ENCODE measurements around the gene ACYP1. TPM values are rescaled to one million over a fixed set of nuclear protein-coding genes. Genes with fewer than 3 reads are reported as not detected.

The ACYP1 gene
- total and polyA plus RNA-seq, 2 of the 13 experiments (the other 11 are each of a cell fraction or from before 2014, with no cell fraction given): 9.7 to 22.4 TPM

DNA sequence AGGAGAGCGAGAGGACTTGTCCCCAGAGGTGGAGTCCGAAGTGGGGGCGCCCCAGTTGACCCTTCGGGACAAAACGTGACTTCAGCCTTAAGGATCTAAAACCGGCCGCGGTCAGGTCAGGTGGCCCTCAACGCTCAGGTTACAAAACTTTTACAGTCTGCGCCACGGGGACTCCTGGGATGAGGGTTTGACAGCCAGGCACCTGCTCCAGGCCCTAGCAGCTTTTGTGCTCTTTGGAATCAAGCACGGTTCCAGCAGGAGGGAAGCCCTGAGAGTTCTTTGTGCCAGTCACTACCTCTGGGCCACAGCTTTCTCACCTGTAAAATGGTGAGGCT is 6.0 kb upstream of the ACYP1 start (continued):
- TF ChIP-seq, protein P1, sequence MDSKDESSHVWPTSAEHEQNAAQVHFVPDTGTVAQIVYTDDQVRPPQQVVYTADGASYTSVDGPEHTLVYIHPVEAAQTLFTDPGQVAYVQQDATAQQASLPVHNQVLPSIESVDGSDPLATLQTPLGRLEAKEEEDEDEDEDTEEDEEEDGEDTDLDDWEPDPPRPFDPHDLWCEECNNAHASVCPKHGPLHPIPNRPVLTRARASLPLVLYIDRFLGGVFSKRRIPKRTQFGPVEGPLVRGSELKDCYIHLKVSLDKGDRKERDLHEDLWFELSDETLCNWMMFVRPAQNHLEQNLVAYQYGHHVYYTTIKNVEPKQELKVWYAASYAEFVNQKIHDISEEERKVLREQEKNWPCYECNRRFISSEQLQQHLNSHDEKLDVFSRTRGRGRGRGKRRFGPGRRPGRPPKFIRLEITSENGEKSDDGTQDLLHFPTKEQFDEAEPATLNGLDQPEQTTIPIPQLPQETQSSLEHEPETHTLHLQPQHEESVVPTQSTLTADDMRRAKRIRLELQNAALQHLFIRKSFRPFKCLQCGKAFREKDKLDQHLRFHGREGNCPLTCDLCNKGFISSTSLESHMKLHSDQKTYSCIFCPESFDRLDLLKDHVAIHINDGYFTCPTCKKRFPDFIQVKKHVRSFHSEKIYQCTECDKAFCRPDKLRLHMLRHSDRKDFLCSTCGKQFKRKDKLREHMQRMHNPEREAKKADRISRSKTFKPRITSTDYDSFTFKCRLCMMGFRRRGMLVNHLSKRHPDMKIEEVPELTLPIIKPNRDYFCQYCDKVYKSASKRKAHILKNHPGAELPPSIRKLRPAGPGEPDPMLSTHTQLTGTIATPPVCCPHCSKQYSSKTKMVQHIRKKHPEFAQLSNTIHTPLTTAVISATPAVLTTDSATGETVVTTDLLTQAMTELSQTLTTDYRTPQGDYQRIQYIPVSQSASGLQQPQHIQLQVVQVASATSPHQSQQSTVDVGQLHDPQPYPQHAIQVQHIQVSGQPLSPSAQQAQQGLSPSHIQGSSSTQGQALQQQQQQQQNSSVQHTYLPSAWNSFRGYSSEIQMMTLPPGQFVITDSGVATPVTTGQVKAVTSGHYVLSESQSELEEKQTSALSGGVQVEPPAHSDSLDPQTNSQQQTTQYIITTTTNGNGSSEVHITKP (CRISPR knock-in tag; IDR thresholded peaks at IDR 0.05; ENCODE audit: low read depth): no peak
- TF ChIP-seq ZNF724P (CRISPR knock-in tag; IDR thresholded peaks at IDR 0.05; ENCODE audit: borderline replicate concordance) (no peak), HOXA7 (CRISPR knock-in tag; IDR thresholded peaks at IDR 0.05) (no peak), SMYD3 (CRISPR knock-in tag; IDR thresholded peaks at IDR 0.05) (0 out of 2 replicates have a peak, but pooled peaks have one; percentile 49), SALL2 (CRISPR knock-in tag; IDR thresholded peaks at IDR 0.05) (no peak), CBFB (CRISPR knock-in tag; IDR thresholded peaks at IDR 0.05) (no peak), ZSCAN9 (CRISPR knock-in tag; IDR thresholded peaks at IDR 0.05; ENCODE audit: borderline replicate concordance) (no peak), ZFX (CRISPR knock-in tag; IDR thresholded peaks at IDR 0.05; ENCODE audit: low read depth) (no peak), ZNF839 (CRISPR knock-in tag; IDR thresholded peaks at IDR 0.05; ENCODE audit: borderline replicate concordance) (no peak), SATB2 (CRISPR knock-in tag; IDR thresholded peaks at IDR 0.05) (no peak), MIER3 (CRISPR knock-in tag; IDR thresholded peaks at IDR 0.05; ENCODE audit: borderline replicate concordance) (no peak), HNRNPH1 (optimal IDR thresholded peaks at IDR 0.05; ENCODE audit: low read depth, low read length) (no peak), ELF1 (CRISPR knock-in tag; IDR thresholded peaks at IDR 0.05) (no peak), GFI1 (CRISPR knock-in tag; IDR thresholded peaks at IDR 0.05; ENCODE audit: borderline replicate concordance) (no peak; the same call in 1 of the 2 replicates), FIP1L1 (IDR thresholded peaks at IDR 0.05; ENCODE audit: borderline replicate concordance, insufficient read depth, low read depth, low read length) (no peak), ZNF383 (CRISPR knock-in tag; IDR thresholded peaks at IDR 0.05; ENCODE audit: borderline replicate concordance) (no peak), RBFOX2 (IDR thresholded peaks at IDR 0.05; ENCODE audit: low read depth, low read length) (no peak), ZNF343 (CRISPR knock-in tag; IDR thresholded peaks at IDR 0.05) (no peak), FOSL1 (CRISPR knock-in tag; IDR thresholded peaks at IDR 0.05; ENCODE audit: borderline replicate concordance) (no peak)
- TF ChIP-seq, protein P2, sequence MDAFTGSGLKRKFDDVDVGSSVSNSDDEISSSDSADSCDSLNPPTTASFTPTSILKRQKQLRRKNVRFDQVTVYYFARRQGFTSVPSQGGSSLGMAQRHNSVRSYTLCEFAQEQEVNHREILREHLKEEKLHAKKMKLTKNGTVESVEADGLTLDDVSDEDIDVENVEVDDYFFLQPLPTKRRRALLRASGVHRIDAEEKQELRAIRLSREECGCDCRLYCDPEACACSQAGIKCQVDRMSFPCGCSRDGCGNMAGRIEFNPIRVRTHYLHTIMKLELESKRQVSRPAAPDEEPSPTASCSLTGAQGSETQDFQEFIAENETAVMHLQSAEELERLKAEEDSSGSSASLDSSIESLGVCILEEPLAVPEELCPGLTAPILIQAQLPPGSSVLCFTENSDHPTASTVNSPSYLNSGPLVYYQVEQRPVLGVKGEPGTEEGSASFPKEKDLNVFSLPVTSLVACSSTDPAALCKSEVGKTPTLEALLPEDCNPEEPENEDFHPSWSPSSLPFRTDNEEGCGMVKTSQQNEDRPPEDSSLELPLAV (CRISPR knock-in tag; conservative IDR thresholded peaks at IDR 0.05; ENCODE audit: low read depth): no peak
- TF ChIP-seq, protein P3, sequence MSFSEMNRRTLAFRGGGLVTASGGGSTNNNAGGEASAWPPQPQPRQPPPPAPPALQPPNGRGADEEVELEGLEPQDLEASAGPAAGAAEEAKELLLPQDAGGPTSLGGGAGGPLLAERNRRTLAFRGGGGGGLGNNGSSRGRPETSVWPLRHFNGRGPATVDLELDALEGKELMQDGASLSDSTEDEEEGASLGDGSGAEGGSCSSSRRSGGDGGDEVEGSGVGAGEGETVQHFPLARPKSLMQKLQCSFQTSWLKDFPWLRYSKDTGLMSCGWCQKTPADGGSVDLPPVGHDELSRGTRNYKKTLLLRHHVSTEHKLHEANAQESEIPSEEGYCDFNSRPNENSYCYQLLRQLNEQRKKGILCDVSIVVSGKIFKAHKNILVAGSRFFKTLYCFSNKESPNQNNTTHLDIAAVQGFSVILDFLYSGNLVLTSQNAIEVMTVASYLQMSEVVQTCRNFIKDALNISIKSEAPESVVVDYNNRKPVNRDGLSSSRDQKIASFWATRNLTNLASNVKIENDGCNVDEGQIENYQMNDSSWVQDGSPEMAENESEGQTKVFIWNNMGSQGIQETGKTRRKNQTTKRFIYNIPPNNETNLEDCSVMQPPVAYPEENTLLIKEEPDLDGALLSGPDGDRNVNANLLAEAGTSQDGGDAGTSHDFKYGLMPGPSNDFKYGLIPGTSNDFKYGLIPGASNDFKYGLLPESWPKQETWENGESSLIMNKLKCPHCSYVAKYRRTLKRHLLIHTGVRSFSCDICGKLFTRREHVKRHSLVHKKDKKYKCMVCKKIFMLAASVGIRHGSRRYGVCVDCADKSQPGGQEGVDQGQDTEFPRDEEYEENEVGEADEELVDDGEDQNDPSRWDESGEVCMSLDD (CRISPR knock-in tag; IDR thresholded peaks at IDR 0.05; ENCODE audit: borderline replicate concordance): peak; percentile 14; the same call in 1 of the 2 replicates
- TF ChIP-seq, protein P4, sequence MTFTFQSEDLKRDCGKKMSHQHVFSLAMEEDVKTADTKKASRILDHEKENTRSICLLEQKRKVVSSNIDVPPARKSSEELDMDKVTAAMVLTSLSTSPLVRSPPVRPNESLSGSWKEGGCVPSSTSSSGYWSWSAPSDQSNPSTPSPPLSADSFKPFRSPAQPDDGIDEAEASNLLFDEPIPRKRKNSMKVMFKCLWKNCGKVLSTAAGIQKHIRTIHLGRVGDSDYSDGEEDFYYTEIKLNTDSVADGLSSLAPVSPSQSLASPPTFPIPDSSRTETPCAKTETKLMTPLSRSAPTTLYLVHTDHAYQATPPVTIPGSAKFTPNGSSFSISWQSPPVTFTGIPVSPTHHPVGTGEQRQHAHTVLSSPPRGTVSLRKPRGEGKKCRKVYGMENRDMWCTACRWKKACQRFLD (CRISPR knock-in tag; IDR thresholded peaks at IDR 0.05; ENCODE audit: borderline replicate concordance): no peak

Measured in HepG2 (cell line).